Stomach smooth muscle (tissue), 2 donors: Measurements from ENCODE around the gene CNNM1.
A peak's percentile ranks its signal among the peaks of the same experiment; 100 is the strongest.

Source experiments
- H3K27ac ChIP-seq: one replicate; pipeline ENCODE4 v1.7.0; 2013; ENCODE audit warnings: mild to moderate bottlenecking, low read length, inconsistent platforms
- H3K27me3 ChIP-seq, 2 donors: one replicate each; pipeline ENCODE4 v1.7.0; 2013; ENCODE audit warnings: low read length in 2 of 2; ENCODE audit not compliant: insufficient read depth in 2 of 2, control insufficient read depth in 1 of 2
- H3K36me3 ChIP-seq, 2 donors: one replicate each; pipeline ENCODE4 v1.7.0; 2013; ENCODE audit warnings: low read length in 2 of 2; ENCODE audit not compliant: control insufficient read depth in 2 of 2, insufficient read depth in 2 of 2
- H3K4me1 ChIP-seq: one replicate; pipeline ENCODE4 v1.7.0; 2013; ENCODE audit warnings: low read length; ENCODE audit not compliant: control insufficient read depth, insufficient read depth
- H3K4me3 ChIP-seq, 2 donors: one replicate each; pipeline ENCODE4 v1.7.0; 2013; ENCODE audit warnings: low read length in 2 of 2
- H3K9ac ChIP-seq, 2 donors: one replicate each; pipeline ENCODE4 v1.7.0; 2013; ENCODE audit warnings: low read length in 2 of 2, mild to moderate bottlenecking in 1 of 2
- H3K9me3 ChIP-seq, 2 donors: one replicate each; pipeline ENCODE4 v1.7.0; 2013; ENCODE audit warnings: low read length in 2 of 2; ENCODE audit not compliant: control insufficient read depth in 2 of 2
- donor health status: healthy.
- donor health status: Pancreatic carcinoma.

The CNNM1 gene

GRCh38 chr10:99429517-99430095, 100.5 kb downstream of the CNNM1 start:
- peak overlapping the region; percentile 88 to 94 for H3K9ac ChIP-seq
- H3K36me3 ChIP-seq: peaks cover 12 to 13% of the 10 kb centered on the region in 2 donors
- no peaks in the 10 kb centered on the region for H3K27me3 ChIP-seq
- peak overlapping the region; percentile 97 to 99 for H3K4me3 ChIP-seq
- H3K9me3 ChIP-seq: no peaks in the 10 kb centered on the region
- peak overlapping the region; percentile 81 for H3K27ac ChIP-seq
- peaks cover 34% of the 10 kb centered on the region for H3K4me1 ChIP-seq

GRCh38 chr10:99430116-99430450, 100.9 kb downstream of the CNNM1 start:
- peaks cover 7 to 9% of the 10 kb centered on the region in 2 donors for H3K36me3 ChIP-seq
- peak overlapping the region; percentile 88 to 94 for H3K9ac ChIP-seq
- H3K9me3 ChIP-seq: no peaks in the 10 kb centered on the region
- peaks cover 34% of the 10 kb centered on the region for H3K4me1 ChIP-seq
- peak overlapping the region; percentile 97 to 99 for H3K4me3 ChIP-seq
- H3K27ac ChIP-seq: peak overlapping the region; percentile 81
- no peaks in the 10 kb centered on the region for H3K27me3 ChIP-seq

GRCh38 chr10:99430451-99431189, 101.5 kb downstream of the CNNM1 start, which contains the start of gene GOT1:
Gene GOT1, minus strand, starts transcription at chr10:99430624. Its CDS starts 59 bp downstream, at chr10:99430565.
- H3K4me1 ChIP-seq: peaks cover 34% of the 10 kb centered on the region
- peak within 1 kb of the TSS; percentile 97 to 99 for H3K4me3 ChIP-seq
- H3K36me3 ChIP-seq: peaks cover 3 to 4% of the 10 kb centered on the region in 2 donors
- H3K27me3 ChIP-seq: no peaks in the 10 kb centered on the region
- no peaks in the 10 kb centered on the region for H3K9me3 ChIP-seq
- H3K27ac ChIP-seq: peak within 1 kb of the TSS; percentile 91
- peak within 1 kb of the TSS; percentile 95 to 98 for H3K9ac ChIP-seq

- Histone ChIP-seq H3K27ac (peak overlapping the region; percentile 91), H3K27me3 (no peaks in the 10 kb centered on the region), H3K4me3 (peak overlapping the region; percentile 97 to 99), H3K9ac (peak overlapping the region; percentile 95 to 98), H3K4me1 (peaks cover 37% of the 10 kb centered on the region), H3K9me3 (no peaks in the 10 kb centered on the region), H3K36me3 (no peaks in the 10 kb centered on the region)
These were observed 102.1 kb downstream of the CNNM1 start for GRCh38 chr10:99431190-99431760.

GRCh38 chr10:99432047-99432446, 102.9 kb downstream of the CNNM1 start:
- Histone ChIP-seq H3K36me3 (no peaks in the 10 kb centered on the region), H3K4me3 (peak overlapping the region; percentile 97 to 99), H3K9ac (peak overlapping the region in 1 of 2 donors; percentile 98), H3K4me1 (peaks cover 38% of the 10 kb centered on the region), H3K27ac (no peak overlapping the region), H3K9me3 (no peaks in the 10 kb centered on the region), H3K27me3 (no peaks in the 10 kb centered on the region)

GRCh38 chr10:99432881-99433280, 103.7 kb downstream of the CNNM1 start:
- Histone ChIP-seq H3K27me3 (no peaks in the 10 kb centered on the region), H3K9me3 (no peaks in the 10 kb centered on the region), H3K4me1 (peaks cover 38% of the 10 kb centered on the region), H3K27ac (no peak overlapping the region), H3K4me3 (no peak overlapping the region), H3K36me3 (no peaks in the 10 kb centered on the region), H3K9ac (no peak overlapping the region)

- Histone ChIP-seq H3K9me3 (no peaks in the 10 kb centered on the region), H3K4me3 (no peak overlapping the region), H3K36me3 (no peaks in the 10 kb centered on the region), H3K27ac (no peak overlapping the region), H3K9ac (no peak overlapping the region), H3K4me1 (peaks cover 38% of the 10 kb centered on the region), H3K27me3 (no peaks in the 10 kb centered on the region)
These were observed 104.3 kb downstream of the CNNM1 start for GRCh38 chr10:99433378-99434020.

- H3K9me3 ChIP-seq: no peaks in the 10 kb centered on the region
- peaks cover 27% of the 10 kb centered on the region for H3K4me1 ChIP-seq
- no peak overlapping the region for H3K4me3 ChIP-seq
- H3K36me3 ChIP-seq: no peaks in the 10 kb centered on the region
- H3K9ac ChIP-seq: peak overlapping the region; percentile 2 to 11
- H3K27ac ChIP-seq: no peak overlapping the region
- H3K27me3 ChIP-seq: no peaks in the 10 kb centered on the region
These were observed 107.0 kb downstream of the CNNM1 start for GRCh38 chr10:99435986-99436638.

- no peaks in the 10 kb centered on the region for H3K36me3 ChIP-seq
- no peaks in the 10 kb centered on the region for H3K9me3 ChIP-seq
- H3K27me3 ChIP-seq: no peaks in the 10 kb centered on the region
- no peak overlapping the region for H3K9ac ChIP-seq
- H3K27ac ChIP-seq: no peak overlapping the region
- peaks cover 9% of the 10 kb centered on the region for H3K4me1 ChIP-seq
- no peak overlapping the region for H3K4me3 ChIP-seq
These were observed 109.7 kb downstream of the CNNM1 start for GRCh38 chr10:99438890-99439289.

GRCh38 chr10:99442394-99442793, 113.2 kb downstream of the CNNM1 start:
- no peak overlapping the region for H3K4me3 ChIP-seq

More at GRCh38 chr10:99442394-99442793, 113.2 kb downstream of the CNNM1 start:
- no peak overlapping the region for H3K9ac ChIP-seq
- no peaks in the 10 kb centered on the region for H3K36me3 ChIP-seq
- no peak overlapping the region for H3K27ac ChIP-seq
- H3K9me3 ChIP-seq: no peaks in the 10 kb centered on the region
- peaks cover 7% of the 10 kb centered on the region for H3K4me1 ChIP-seq
- no peaks in the 10 kb centered on the region for H3K27me3 ChIP-seq
